HG03025 (cell line): ENCODE data around the gene TRAF1.

Source experiments
- ATAC-seq: cut with Tn5 transposase; IDR thresholded peaks from one replicate; pipeline ENCODE4 v1.9.1; 2021; ENCODE audit warnings: mild to moderate bottlenecking, moderate library complexity; ENCODE audit not compliant: unreplicated experiment, low FRiP score

The TRAF1 gene

DNA sequence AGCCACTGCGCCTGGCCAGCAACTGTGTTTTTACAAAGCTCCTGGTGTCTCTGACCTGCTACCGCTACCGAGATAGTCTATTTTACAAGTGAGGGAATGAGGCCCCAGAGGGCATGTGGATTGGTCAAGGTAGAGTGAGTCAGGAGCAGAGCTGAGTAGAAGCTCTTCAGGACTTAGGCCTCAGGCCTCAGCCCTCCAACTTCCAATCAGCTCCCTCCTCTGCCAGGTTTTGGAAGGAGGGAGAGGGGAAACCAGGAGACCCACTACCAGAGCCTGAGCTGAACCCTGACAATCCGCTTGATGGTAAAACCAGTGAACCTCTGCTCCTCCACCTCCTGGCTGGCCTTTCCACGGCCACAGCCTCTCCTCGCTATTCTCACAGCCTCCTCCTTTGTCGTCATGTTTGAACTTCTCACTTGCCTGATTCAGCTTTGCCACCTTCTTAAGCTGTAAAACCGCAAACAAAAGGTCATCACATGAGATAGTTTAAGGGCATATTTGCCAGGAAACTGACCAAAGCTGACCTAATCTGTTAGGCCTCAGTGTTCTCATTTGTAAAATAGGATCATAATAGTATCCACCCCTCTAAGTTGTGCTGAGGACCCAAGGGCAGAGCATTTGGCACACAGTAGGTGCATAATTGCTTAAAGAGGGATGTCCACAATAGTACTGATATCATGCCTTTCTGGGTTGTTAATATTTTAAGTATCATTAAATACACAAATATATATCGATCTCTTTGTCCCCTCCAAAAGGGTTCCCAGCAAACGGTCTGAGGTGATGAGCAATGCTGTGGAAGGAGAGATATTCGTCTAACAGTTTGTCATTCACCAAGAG lies 1.7 kb downstream of the TRAF1 start:
- ATAC-seq = no peak

DNA sequence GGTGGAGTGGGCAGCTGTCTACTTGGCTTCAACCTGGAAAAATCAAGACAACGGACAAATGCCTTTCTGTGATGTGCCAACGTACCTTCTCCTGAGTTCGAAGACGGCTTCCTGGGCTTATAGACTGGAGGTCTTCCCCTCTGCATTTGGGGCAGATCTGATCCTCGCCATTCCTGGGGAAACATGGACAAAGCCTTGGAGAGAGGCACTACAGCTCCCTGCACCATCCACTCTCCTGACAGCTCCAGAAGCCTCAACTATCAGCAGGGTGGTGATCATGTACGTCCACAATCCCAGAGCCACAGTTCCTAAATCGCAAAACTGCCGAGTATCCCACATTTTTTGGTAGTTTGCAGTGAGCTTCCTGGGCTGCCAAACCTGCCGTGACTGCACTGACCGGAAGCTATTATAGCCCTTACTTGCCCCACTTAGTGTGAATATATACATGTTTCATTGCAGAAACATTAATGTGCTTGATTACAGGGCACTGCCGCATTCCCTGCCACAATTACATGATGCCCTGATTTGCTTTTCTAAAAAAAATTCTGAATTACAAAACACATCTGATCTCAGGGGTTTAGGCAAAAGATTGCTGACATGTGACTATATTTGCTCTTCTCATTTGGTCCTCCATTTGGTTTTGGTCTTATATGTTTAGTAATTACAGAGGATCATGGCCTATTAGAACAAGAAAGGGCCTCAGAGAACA lies 2.8 kb downstream of the TRAF1 start:
- no peak for ATAC-seq

DNA sequence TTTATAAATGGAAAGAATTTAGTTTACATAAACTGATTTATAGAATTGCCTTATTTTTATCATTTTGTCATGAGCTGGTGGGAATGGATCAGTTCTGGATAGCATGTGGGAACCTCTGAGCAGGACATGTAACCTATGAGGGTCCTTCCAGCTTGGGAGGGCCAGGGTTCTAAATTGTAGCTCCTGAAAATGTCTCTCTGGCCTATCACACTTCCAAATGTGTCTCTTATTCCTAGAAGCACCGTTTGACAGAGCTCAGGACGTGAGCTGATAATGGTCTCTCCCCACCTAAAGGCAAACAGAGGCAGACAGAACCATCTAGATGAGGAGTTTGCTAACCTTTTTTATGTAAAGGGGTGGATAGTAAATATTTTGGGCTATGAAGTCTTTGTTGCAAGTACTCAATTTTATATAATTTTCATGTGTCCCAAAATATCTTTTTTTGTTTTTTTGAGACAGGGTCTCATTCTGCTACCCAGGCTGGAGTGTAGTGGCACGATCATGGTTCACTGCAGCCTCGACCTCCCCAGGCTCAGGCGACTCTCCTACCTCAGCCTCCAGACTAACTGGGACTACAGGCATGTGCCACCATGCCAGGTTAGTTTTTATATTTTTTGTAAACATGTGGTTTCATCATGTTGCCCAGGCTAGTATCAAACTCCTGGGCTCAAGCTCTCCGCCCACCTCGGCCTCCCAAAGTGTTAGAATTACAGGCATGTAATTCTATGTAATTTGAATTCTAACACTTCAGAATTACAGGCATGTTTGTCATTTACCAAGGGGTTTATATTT lies 4.0 kb downstream of the TRAF1 start:
- no peak for ATAC-seq

DNA sequence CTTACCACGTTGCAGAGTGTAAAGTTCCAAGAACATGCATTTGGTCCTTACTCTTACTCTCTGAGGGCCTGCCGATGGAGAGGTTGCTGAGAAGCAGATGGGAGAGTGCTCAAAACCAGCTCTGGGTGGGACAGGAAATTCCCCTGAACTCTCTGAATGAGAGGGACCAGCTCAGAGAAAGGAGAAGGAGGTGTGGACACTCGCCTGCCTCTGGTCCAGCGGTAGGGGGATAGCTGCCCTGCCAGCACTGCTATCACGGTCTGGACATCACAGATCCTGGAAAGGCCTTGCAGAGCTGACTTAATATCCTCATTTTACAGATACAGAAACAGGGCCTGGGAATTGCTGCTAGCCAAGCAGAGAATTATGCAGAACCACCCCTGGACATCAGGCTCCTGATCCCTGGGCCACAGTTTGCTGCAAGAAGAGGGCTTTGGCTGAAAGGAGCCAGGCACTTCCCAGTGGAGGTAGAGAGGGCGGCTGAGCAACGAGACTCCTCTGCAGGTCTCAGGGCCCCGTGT lies 4.9 kb downstream of the TRAF1 start:
- ATAC-seq = no peak

DNA sequence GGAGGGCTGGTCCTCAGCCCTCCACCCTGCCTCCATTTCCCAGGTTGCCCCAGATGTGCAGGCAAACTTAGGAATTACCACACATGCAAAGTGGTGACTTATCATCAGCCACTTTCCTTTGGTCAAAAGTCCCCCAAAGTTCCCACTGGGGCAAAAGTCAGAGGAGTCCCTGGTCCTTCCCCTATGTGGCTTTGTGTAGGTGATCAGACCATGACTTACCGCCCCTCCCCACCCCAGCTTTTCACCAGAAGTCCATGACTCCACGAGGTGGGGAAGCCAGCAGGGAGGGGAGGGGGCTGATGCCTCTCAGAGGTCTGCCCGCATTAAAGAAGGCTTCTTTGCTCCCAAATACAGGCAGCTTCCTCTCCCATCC lies 5.8 kb downstream of the TRAF1 start:
- no peak for ATAC-seq

DNA sequence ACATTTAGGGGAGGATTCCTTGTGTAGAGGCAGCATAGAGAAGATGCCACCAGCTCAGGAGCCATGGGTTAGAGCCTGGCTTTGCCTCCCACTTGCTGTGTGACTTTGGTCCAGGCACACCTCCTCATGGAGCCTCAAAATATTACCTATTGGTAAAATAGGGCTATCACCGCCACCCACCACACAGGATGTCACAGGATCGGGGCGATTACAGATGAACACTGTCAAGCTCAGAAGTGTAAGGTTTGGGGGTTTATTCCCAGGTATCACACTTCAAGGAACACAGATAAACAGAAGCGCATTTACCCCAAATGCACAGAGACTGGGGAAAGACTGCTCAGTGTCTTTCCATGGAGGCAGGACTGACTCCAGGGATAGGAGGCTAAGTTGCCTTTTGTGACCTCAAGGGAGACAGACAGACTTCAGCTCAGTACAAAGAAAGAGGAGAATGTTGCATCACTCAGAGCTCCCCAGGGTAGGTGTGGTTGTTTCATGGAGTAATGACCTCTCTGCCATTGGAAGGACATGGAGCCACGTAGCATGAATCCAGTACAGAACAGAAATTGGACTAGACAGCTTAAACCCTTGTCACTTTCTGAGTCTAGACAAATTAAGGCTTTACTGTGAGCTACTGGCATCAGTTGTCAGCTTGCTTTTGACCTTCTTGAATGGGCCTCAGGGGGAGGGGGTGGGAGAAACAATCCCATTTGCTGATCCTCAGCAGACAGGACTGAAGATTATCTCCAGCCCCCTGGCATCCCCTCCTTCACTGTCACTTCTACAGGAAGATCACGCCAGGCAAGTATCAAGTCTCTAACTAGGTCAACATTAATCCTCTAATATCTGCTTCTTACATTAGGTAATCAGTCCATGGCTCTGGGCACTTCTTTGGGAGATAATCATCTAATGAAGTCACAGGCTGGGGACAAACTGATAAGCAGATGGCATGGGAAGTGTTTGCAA lies 6.5 kb downstream of the TRAF1 start:
- no peak for ATAC-seq

DNA sequence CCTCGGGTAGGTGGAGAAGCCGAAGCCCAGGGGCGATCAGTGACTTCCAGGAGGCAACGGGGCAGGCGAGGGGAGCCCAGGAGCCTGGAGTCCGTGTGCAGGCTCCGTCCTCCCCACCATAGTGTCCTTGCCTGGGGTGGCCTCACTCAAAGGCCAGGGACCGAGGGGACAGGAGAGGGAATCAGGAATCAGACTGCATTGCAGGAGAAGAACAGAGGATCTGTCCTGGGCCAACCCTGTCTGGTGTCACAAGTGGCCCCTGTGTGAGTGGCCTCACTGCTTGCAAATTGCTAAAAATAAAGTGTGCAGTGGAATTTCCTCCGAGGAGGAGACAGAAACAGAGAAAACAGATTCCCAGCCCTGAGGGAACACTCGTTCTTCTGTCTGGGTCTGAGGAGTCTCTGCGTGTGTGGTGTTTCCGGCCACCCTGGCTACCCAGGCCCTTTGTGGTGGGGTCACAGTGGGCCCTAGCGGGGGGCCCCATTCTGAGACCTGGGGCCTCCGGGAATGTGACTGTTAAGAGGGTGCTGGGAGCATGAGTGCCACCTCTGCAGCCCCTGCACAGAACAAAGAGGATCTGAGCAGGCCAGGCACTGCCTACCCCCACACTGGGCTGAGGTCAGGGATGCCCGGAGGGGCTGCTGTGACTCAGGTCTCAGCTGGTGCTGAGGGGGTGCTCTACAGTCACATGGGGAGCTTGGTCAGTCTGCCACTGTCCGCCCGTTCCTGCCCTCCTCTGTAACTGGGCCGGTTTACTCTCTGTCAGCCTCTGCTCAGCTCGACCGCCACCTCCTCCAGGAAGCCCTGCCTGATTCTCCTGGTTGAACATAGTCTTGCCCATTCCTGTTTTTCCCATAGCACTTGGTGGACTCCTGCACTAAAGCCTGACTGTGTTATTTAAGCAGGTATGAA lies 7.4 kb downstream of the TRAF1 start:
- no peak for ATAC-seq

DNA sequence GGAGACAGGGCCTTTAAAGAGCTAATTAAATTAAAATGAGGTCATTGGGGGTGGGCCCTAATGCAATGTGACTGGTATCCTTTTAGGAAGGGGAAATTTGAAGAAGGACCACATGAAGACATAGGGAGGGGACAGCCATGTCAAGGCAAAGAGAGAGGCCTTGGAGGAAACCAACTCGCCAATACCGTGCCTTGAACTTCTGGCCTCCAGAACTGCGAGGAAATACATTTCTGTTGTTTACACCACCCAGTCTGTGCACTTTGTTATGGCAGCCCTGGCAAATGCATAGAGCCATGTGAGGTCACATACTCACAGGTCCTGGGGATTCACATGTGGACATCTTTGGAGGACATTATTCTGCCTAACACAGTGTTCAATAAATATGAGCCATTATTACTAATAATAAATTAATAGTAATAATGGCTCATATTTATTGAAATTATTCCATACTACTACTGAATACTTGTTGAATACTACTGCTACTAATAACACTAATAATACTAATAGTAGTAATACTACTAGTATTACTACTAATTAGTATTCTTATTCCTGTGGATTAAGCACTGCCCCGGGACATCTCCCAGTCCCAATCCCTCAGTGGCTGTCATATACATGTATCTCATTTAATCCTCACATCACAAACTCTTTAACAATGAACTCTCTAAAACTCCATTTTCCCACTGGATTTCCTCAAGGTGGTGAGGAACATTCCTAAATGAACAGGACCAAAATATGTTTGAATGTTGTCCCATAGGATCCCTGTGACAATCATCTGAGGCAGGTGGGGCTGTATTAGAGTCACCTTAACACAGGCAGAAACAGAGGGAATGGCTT lies 8.4 kb downstream of the TRAF1 start:
- no peak for ATAC-seq

DNA sequence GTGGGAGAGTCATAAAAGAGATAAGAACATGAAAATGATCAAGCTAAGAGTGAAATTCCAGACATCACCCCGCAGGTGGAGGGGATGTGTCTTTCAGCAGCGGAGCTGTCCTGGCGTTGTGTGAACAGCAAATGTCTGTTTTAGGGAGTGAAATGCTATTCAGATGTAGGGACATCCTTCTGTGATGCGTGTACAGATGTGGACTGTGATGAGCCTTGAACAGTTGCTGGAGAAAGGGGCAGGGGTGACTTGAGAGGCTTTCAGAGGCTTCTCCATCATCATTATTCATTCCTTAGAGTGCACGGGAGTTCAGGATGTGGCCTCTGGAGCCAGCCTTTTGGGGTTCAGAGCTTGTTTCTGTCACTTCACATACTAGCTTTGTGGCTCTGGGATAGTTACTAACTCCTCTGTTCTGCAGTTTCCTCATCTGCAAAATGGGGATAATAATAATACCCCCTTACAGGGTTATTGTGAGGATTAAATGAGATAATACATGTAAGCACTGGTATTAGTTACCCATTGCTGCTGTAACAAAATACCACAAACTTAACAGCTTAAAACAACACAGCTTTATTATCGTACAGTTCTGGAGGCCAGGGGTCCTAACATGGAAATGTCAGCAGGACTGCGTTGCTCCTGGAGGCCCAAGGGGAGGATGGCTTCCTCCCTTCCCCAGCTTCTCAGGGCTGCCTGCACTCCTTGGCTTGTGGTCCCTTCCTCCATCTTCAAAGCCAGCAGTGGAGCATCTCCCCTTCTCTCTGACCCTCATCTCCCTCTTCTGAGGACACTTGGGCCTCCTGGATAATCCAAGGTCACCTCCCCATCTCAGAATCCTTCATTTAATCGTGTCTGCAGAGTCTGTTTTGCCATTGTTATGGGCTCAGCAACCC lies 9.4 kb downstream of the TRAF1 start:
- ATAC-seq = no peak

DNA sequence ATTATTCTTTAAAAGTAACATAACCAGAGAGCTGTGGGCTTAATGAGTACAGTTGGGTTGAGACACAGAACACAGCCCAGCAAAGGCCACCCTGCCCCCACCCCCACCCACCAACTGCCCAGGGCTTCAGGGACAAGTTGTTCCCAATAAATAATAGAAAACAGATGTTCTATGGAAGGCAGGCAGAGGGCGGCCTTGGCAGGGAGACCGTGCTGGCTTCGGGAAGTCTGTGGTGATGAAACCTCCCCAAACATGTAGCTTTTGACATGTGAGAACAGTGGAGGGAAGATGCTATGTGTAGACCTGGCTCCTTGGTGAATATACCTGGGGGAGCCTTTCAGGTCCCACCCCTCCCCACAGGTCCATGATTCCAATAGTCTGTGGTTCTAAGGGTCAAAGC lies 10.0 kb downstream of the TRAF1 start:
- no peak for ATAC-seq

DNA sequence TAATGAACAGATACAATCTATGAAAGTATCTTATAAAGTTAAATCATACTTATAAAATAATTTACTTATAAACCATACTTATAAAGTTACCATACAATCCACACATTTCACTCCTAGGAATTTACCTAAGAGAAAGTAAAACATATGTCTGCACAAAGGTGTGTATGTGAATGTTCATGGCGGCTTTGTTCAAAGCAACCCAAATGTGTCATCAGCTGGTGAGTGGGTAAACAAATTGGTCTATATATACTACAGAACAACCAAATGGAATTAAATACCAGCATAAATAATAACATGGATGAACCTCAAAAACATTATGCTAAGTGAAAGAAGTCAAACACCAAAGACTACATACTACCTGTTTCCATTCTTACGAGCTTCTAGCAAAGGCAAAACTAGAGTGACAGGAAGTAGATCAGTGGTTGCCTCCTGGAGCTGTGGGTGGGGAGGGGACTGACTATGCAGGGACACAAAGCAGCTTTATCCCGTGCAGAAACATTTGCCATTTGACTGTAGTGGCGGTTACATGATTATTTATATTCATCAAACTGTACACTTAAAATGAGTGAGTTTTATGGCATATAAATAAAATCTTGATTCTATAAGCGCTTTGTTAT lies 10.6 kb downstream of the TRAF1 start:
- ATAC-seq = no peak

DNA sequence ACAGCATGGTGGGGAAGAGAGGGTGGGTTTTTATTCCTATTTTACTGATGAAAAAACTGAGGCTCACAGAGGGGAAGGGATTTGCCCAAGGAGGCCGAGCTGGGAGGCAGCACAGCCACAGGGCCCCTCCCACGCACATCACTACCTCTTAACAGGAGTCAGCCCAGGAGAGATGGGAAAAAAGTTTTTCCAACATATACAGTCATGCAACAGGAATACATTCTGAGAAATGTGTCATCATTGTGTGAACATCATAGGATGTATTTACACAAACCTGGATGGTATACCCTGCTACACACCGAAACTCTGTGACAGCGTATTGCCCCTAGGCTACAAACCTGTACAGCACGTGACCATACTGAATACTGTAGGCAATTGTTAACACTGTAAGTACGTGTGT lies 11.6 kb downstream of the TRAF1 start:
- no peak for ATAC-seq

DNA sequence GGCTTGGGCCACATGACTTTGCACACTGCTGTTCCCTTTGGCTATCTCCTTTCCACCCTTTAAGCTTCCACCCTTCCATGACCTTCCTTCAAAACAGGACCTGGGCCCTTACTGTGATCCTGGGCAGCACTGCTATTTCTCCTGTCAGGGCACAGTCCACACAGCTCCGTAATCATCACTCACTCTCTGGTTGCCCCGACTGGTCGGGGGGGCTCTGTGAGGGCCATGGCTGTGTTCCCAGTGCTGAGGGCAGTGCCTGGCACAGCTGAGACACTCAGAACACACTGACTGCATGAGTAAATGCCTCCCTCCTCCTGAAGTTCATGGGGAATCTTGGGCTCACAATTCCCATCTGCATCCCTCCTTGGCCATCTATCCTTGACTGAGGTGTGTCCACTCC lies 12.2 kb downstream of the TRAF1 start:
- no peak for ATAC-seq

DNA sequence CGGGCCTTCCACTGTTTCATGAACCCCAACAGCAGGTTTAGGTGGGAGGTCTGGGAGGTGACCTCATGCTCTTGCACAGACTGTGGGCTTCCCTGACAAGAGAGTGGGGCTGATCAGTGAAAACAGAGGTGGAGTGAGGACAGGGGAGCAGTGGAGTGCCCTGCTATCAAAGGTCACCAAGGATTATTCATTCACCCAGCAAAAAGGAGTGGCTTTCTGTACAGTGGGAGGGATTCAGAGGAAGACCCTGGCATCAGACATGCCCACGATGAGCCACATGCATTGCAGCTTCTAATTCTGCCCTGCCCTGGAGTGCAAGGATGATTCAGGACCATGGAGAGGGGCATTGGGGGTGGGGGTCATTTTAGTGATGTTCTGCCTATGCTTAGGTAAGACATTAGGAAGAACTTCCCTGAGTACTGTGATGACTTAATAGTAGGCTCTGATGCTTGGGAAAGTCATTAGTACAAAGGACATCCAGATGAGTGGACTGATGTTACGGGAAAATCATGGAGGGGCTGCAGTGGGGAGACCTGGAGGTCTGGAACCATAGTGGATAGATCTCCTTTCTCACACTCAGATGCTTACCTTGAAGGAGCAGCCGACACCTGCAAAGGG lies 12.8 kb downstream of the TRAF1 start:
- no peak for ATAC-seq

DNA sequence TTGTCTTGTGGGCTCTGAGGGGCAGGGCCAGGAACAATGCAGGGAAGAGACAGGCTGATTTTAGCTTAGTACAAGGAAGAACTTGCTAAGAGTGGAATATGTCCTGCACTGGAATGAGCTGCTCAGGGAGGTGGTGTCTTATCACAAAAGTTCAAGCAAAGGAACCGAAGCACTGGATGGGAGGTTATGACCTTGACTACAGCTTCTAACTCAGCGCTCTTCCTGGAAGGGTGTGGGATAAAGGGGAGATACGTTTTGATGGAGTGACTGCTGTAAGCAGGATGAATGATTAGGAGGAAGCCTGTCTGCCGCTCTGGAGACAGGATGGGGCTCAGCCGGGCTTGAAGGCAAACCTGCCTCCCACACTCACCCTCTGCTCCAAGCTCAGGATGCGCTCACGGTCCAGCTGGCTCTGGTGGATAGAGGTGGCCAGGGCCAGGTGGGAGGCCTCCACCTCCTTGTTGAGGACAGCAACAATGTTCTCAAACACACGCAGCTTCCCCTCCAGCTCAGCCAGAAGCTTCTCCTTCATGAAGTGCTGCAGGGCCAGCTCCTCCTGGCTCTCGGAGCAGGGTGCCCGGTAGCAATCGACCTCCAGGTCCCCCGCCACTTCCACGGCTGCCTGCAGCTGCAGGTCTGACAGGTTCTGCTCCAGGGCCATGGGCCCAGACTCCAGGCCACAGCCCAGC lies 13.5 kb downstream of the TRAF1 start:
- ATAC-seq = no peak
